GM19023 (cell line): Measurements from ENCODE around the gene RNU2-1.
"Not testable (repeated sequence)": the region's sequence is repeated elsewhere in the genome, so short reads cannot be mapped to it uniquely, and the experiment has no call there.

Experiments
- ATAC-seq: cut with Tn5 transposase; IDR thresholded peaks from one replicate; pipeline ENCODE4 v1.9.1; 2021; ENCODE audit warnings: mild to moderate bottlenecking, moderate library complexity; ENCODE audit not compliant: unreplicated experiment

RNU2-1 gene

GRCh38 chr17:43216762-43217613 is 16.8 kb downstream of the RNU2-1 start:
- ATAC-seq, result no peak

GRCh38 chr17:43216369-43216761 is 17.4 kb downstream of the RNU2-1 start:
- ATAC-seq, result no peak

DNA sequence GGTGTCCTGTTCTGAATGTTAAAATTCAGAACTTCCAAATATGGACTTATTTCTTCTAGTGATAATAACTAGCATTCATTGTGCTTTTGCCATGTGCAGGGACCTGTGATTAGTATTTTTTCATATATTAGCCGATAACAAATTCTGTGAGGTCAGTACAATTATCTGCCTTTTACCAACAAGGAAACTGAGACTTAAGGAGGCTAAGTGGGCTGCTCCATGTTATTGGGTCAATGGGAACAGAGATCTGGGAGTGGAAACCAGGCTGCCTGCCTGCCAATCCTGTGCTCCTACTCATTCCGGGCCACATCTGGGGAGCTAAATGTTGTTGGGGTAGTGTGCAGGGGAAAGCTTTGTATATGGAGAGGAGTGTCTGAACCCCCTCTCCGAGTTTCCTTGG is 18.4 kb downstream of the RNU2-1 start:
- no peak for ATAC-seq

- no peak for ATAC-seq
Observed at GRCh38 chr17:43213545-43213944, 20.2 kb downstream of the RNU2-1 start.

DNA sequence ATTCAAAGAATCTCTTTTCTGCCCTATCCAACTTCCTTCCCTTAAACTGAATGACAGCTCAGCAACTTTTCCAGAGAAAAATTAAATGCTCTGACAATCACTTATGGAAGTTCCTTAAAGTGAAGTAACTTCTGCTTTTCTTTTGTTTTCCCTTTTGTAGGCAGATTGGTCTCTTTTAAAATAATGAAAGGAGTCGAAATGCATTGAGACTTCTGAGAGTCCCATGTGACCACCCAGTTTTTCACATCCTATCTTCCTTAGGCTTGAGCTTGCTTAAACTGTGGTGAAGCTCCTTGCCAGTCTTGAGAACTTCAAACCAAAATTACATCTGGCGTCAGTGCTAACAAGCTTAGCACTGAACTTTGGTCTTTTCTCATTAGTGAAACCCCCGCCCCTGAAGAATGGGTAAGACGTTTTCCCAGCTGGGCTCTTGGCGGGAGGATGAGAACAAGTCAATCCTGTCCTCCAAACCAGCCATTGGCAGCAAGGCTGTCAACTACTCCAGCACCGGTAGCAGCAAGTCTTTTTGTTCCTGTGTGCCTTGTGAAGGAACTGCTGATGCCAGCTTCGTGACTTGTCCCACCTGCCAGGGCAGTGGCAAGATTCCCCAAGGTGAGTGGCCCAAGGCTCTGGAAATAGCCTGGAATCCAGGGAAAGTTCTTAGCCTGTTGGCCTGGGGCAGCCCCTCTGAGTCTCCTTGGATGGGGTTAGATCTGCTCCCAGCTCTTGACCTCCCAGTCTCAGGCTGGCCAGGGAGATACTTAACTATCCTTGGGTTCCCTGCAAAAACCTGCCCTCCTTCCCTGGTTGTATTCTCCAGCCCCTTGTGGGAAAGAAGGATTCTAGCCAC is 20.9 kb downstream of the RNU2-1 start:
- ATAC-seq, result no peak

DNA sequence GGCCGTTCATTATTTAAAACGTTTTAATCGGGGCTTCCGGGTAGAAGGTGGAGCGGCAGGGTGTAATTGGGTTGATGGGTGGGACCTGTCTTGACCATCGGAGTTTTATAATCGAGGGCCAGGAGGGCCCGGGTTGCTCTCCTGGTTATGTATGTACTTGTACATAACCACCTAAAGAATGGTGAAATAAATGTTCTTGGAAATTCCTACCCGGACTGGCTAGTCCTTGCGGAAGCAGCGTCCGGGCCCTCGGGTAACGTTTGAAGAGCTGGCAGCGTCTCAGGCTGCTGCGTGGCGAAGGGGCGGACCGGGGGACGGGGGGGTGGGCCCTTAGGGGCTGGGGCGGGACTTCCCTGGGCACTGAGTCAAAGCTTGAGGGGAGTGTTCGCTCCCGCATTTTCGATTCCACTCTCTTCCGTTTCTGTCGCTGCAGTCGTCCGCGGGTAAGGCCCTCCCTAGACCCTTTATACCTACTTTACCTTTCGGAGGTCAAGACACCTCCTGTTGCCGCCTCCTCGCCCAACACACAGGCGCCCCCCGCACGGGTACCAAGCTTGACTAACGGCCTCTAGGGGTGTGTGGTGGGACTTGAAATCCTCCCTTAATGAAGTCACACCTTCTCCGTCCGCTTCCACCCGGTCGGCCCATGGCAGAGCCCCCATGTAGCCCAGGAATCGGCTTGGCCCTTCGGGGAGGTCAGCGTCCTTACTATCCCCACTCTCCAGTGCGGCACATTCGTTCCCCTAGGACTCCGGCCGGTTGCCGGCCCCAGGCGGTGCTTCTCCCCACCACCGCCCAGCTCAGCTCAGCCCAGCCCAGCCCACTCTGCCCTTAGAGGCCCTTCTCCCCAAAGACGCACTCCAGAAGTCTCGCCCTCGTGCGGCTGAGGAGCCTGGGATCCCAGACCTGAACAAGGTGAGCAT is 22.0 kb downstream of the RNU2-1 start, which contains the start of gene TMEM106A:
Gene TMEM106A (plus strand): TSS at position 396 of the 923 bp plus-strand sequence. CDS start 1,167 bp downstream, outside the sequence.
- peak; percentile 73 for ATAC-seq

DNA sequence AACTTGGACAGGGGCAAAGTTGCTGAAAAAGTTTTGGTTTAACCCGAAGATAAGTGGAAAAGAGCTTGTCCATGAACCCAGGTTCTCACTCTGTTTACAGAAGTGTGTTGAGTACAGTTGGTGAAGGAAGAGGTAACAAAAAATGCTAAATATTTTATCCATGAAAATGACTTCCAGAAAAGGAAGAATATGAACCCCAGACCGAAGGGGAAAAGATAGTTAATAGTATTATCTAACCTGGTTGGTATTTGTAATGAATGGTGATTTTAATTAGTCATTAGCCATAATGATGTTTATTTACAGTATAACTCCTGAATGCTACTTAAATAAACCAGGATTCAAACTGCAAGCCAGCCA is 22.7 kb downstream of the RNU2-1 start:
- ATAC-seq, result no peak

GRCh38 chr17:43210576-43210975 is 23.2 kb downstream of the RNU2-1 start:
- ATAC-seq, result no peak

GRCh38 chr17:43203013-43203412 is 30.8 kb downstream of the RNU2-1 start:
- not testable (repeated sequence) for ATAC-seq

- no peak for ATAC-seq
Observed at GRCh38 chr17:43200127-43200526, 33.6 kb downstream of the RNU2-1 start.

- ATAC-seq, result no peak
Observed at GRCh38 chr17:43199633-43200032, 34.1 kb downstream of the RNU2-1 start.

- ATAC-seq, result no peak
Observed at GRCh38 chr17:43193251-43193650, 40.5 kb downstream of the RNU2-1 start.

DNA sequence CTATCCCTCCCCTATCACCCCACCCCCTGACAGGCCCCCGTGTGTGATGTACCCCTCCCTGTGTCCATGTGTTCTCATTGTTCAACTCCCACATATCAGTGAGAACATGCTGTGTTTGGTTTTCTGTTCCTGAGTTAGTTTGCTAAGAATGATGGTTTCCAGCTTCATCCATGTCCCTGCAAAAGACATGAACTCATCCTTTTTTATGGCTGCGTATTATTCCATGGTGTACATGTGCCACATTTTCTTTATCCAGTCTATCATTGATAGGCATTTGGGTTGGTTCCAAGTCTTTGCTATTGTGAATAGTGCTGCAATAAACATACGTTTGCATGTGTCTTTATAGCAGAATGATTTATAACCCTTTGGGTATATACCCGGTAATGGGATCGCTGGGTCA is 47.1 kb downstream of the RNU2-1 start:
- ATAC-seq, result not testable (repeated sequence)

DNA sequence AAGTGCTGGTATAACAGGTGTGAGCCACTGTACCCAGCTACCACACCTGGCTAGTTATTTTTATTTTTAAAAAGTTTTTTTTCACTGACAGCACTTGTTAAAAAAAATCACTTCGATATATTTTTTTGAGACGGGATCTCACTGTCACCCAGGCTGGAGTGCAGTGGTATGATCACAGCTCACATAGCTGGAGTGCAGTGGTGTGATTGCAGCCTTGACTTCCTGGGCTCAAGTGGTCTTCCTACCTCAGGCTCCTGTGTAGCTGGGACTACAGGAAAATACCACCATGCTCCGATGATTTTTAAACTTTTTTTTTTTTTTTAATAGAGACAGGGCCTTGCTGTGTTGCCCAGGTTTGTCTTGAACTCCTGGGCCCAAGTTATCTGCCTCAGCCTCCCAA is 49.9 kb downstream of the RNU2-1 start:
- no peak for ATAC-seq
